ENCODE data around the gene RTTN. TPM values are rescaled to one million over a fixed set of nuclear protein-coding genes. Genes with fewer than 3 reads are reported as not detected.

RTTN gene
- total and polyA plus RNA-seq, 2 of the 13 experiments (the other 11 are each of a cell fraction or from before 2014, with no cell fraction given), result 5.4 to 18.7 TPM

GRCh38 chr18:70249118-70249517 is 43.6 kb upstream of the RTTN start:
- Histone ChIP-seq H4K20me1 (ENCODE audit: insufficient read depth, low read length) (no peaks in the 10 kb centered on the region), H3K27me3 (ENCODE audit: control insufficient read depth in 1 of 2, insufficient read depth in 2 of 2, low read length in 2 of 2) (no peaks in the 10 kb centered on the region), H3K4me3 (replicated peaks in 1 of 3; ENCODE audit: insufficient read depth in 1 of 3, low read depth in 2 of 3, low read length in 3 of 3) (no peak overlapping the region), H3K9me3 (ENCODE audit: low read length) (no peaks in the 10 kb centered on the region), H3K36me3 (replicated peaks in 1 of 2; ENCODE audit: control insufficient read depth in 1 of 2, insufficient read depth in 2 of 2, low read length in 2 of 2) (no peaks in the 10 kb centered on the region), H3K27ac (ENCODE audit: extremely low read length, insufficient read depth, low read length) (no peak overlapping the region), H3K9ac (ENCODE audit: insufficient read depth, low read depth, low read length) (no peak overlapping the region), H2AFZ (ENCODE audit: low read length) (no peak overlapping the region), H3K4me1 (ENCODE audit: insufficient read depth, low read length) (no peaks in the 10 kb centered on the region), H3K4me2 (ENCODE audit: low read depth, low read length) (no peak overlapping the region), H3K79me2 (ENCODE audit: insufficient read depth, low read length) (no peaks in the 10 kb centered on the region)
- TF ChIP-seq ZHX2 (IDR thresholded peaks at IDR 0.05; ENCODE audit: low read depth) (no peak), ZHX2 (CRISPR knock-in tag; IDR thresholded peaks at IDR 0.05; ENCODE audit: borderline replicate concordance) (no peak), ZFP91 (CRISPR knock-in tag; IDR thresholded peaks at IDR 0.05; ENCODE audit: borderline replicate concordance) (no peak), DRAP1 (CRISPR knock-in tag; IDR thresholded peaks at IDR 0.05) (no peak), ZNF441 (CRISPR knock-in tag; IDR thresholded peaks at IDR 0.05; ENCODE audit: borderline replicate concordance) (no peak), ZNF749 (CRISPR knock-in tag; IDR thresholded peaks at IDR 0.05; ENCODE audit: borderline replicate concordance) (no peak), ZNF7 (CRISPR knock-in tag; IDR thresholded peaks at IDR 0.05) (no peak), ZNF142 (CRISPR knock-in tag; IDR thresholded peaks at IDR 0.05) (no peak), POLR2AphosphoS5 (IDR thresholded peaks at IDR 0.05; ENCODE audit: low read depth, low read length) (no peak)
- POLR2A ChIA-PET, result no interaction called here
- in situ Hi-C loops (cut with HindIII; ENCODE audit: extremely low pct_ligation_motif_present, low pct_unique_long_range_greater_than_20kb) (no loop called here), intact Hi-C loops (cut with micrococcal nuclease; ENCODE audit: unreplicated experiment) (no loop called here)
- ATAC-seq (no peak), DNase-seq (ENCODE audit: low spot score) (no peak), FAIRE-seq (no peak)
- WGBS (ENCODE audit: low lambda C conversion rate), result 34% methylated on average over 5 of the region's 5 CpGs
- BruUV-seq (replicated peaks), result no TSS peak
- CTCF ChIA-PET (ENCODE audit: low intra/inter-chr PET ratio, low total read pairs), result no interaction called here
